PC-9 (cell line): ENCODE measurements around the gene TXNDC2. TPM values are rescaled to one million over a fixed set of nuclear protein-coding genes. Genes with fewer than 3 reads are reported as not detected.

Experiments used
- BruUV-seq: library from RNA; stranded (reverse); fragments of 400-500 nt; replicated peaks from 2 replicates; lab custom pipeline; 2021; lab: Mats Ljungman, UMichigan
- CTCF ChIA-PET: fragments of 300-600 bp; sonication (Branson Sonifier 250); formaldehyde crosslinking; loops from one replicate; lab custom pipeline; 2022; ENCODE audit warnings: antibody characterized with exemption; lab: Charles Lee
- POLR2A ChIA-PET: fragments of 300-600 bp; sonication (Branson Sonifier 250); formaldehyde crosslinking; loops from one replicate; lab custom pipeline; 2022; ENCODE audit warnings: antibody characterized with exemption; ENCODE audit not compliant: unreplicated experiment; lab: Charles Lee
- DNase-seq, 2 experiments: peaks; one replicate each; pipeline versions ENCODE4 v3.0.0 to v3.0.0-alpha.2; 2015 to 2022; ENCODE audit warnings: mixed read lengths in 1 of 2
- H2AFZ ChIP-seq: fragments of 200-600 bp; sonication (generic); 2 replicates; pipeline ENCODE4 v1.8.1; 2017; ENCODE audit warnings: antibody characterized with exemption
- H3F3A ChIP-seq: fragments of 200-600 bp; sonication (generic); 2 replicates; pipeline ENCODE4 v1.8.1; 2017; ENCODE audit warnings: antibody characterized with exemption, mild to moderate bottlenecking, low read depth; ENCODE audit not compliant: insufficient read depth
- H3K27ac ChIP-seq: fragments of 200-600 bp; sonication (generic); 2 replicates; pipeline ENCODE4 v1.6.1; 2016; ENCODE audit warnings: mixed run types
- H3K27me3 ChIP-seq: fragments of 200-600 bp; sonication (generic); 2 replicates; pipeline ENCODE4 v1.6.1; 2016; ENCODE audit warnings: low read depth, mixed run types; ENCODE audit not compliant: insufficient read depth
- H3K36me3 ChIP-seq: fragments of 200-600 bp; sonication (generic); 2 replicates; pipeline ENCODE4 v1.6.1; 2016; ENCODE audit warnings: low read depth, mixed run types
- H3K4me1 ChIP-seq: fragments of 200-600 bp; sonication (generic); replicated peaks from 2 replicates; pipeline ENCODE4 v1.6.1; 2016; ENCODE audit warnings: mixed run types; ENCODE audit not compliant: insufficient read depth
- H3K4me2 ChIP-seq: fragments of 200-600 bp; sonication (generic); 2 replicates; pipeline ENCODE4 v1.6.1; 2017; ENCODE audit warnings: mixed run types
- H3K4me3 ChIP-seq: fragments of 200-600 bp; sonication (generic); 2 replicates; pipeline ENCODE4 v1.6.1; 2016; ENCODE audit warnings: mixed run types
- H3K79me2 ChIP-seq: fragments of 200-600 bp; sonication (generic); 2 replicates; pipeline ENCODE4 v1.6.1; 2017; ENCODE audit warnings: low read depth, mixed run types
- H3K9me2 ChIP-seq: fragments of 200-600 bp; sonication (generic); 2 replicates; pipeline ENCODE4 v1.8.1; 2017; ENCODE audit warnings: mild to moderate bottlenecking; ENCODE audit not compliant: insufficient read depth
- H3K9me3 ChIP-seq: fragments of 200-600 bp; sonication (generic); 2 replicates; pipeline ENCODE4 v1.8.1; 2016; ENCODE audit warnings: low read depth; ENCODE audit not compliant: insufficient read depth
- H4K20me1 ChIP-seq: fragments of 200-600 bp; sonication (generic); 2 replicates; pipeline ENCODE4 v1.8.1; 2017; ENCODE audit not compliant: insufficient read depth
- CTCF ChIP-seq: fragments of 200-600 bp; sonication (generic); conservative IDR thresholded peaks from 2 replicates; pipeline ENCODE4 v1.6.1; 2017; ENCODE audit warnings: mixed run types, antibody characterized with exemption, mild to moderate bottlenecking, moderate library complexity
- EZH2 ChIP-seq: fragments of 200-600 bp; sonication (generic); IDR thresholded peaks from 2 replicates; pipeline ENCODE4 v1.8.0; 2017; ENCODE audit warnings: antibody characterized with exemption, low read depth
- intact Hi-C: fragments of 100-400 bp; cut with micrococcal nuclease; formaldehyde crosslinking; loops from one replicate; pipeline ENCODE4 v1.10.0; 2022; ENCODE audit not compliant: unreplicated experiment
- total RNA-seq: library from RNA; stranded (reverse); gene quantifications from 2 replicates; pipeline ENCODE4 v1.2.3, GENCODE V29; 2021

TXNDC2 gene
- total RNA-seq, 1 experiment from 2014 or later = 0.11 TPM

- TF ChIP-seq EZH2 (no peak), CTCF (no peak)
Observed at GRCh38 chr18:9869715-9870430, 15.9 kb upstream of the TXNDC2 start.

GRCh38 chr18:9870431-9871008 is 15.3 kb upstream of the TXNDC2 start:
- CTCF ChIA-PET = interaction anchor here (1.0 to 1.1 kb wide), 2 partner anchors 17 to 96 kb away, joined by 3 to 4 read pairs; no protein-coding TSS in a partner anchor
- intact Hi-C loops = no loop called here
- no peak for DNase-seq
- POLR2A ChIA-PET = no interaction called here
- Histone ChIP-seq H3K4me1 (peaks cover 53% of the 10 kb centered on the region), H3K9me3 (peaks cover 8% of the 10 kb centered on the region), H3K27me3 (no peaks in the 10 kb centered on the region), H3F3A (peaks cover 52% of the 10 kb centered on the region), H3K9me2 (no peaks in the 10 kb centered on the region), H3K36me3 (no peaks in the 10 kb centered on the region), H2AFZ (peak overlapping the region; percentile 61), H3K79me2 (no peaks in the 10 kb centered on the region), H3K4me2 (peak overlapping the region; percentile 56), H3K4me3 (no peak overlapping the region; the same call in 1 of the 2 replicates), H4K20me1 (no peaks in the 10 kb centered on the region), H3K27ac (peak overlapping the region; percentile 93)
- TF ChIP-seq EZH2 = no peak
- BruUV-seq = no TSS peak

More at GRCh38 chr18:9869715-9870430, 15.9 kb upstream of the TXNDC2 start:
- no peaks in the 10 kb centered on the region for H3K9me2 ChIP-seq
- H3F3A ChIP-seq = peaks cover 51% of the 10 kb centered on the region
- CTCF ChIA-PET = interaction anchor here (1.1 kb wide), 1 partner anchor 96 kb away, joined by 4 read pairs; no protein-coding TSS in a partner anchor
- no peaks in the 10 kb centered on the region for H3K27me3 ChIP-seq
- POLR2A ChIA-PET = interaction anchor here (0.6 to 0.7 kb wide), 3 partner anchors 21 to 341 kb away, joined by 3 to 14 read pairs (median 13); no protein-coding TSS in a partner anchor
- peaks cover 14% of the 10 kb centered on the region for H3K9me3 ChIP-seq
- H4K20me1 ChIP-seq = no peaks in the 10 kb centered on the region
- intact Hi-C loops = loop anchor here (2.0 kb wide), 1 partner anchor 45 kb away; the partner anchor contains the start of gene VAPA
- BruUV-seq = TSS peak; percentile 19
- no peaks in the 10 kb centered on the region for H3K79me2 ChIP-seq
- H3K4me2 ChIP-seq = peak overlapping the region; percentile 56
- peaks cover 50% of the 10 kb centered on the region for H3K4me1 ChIP-seq
- peak overlapping the region; percentile 61; the same call in 1 of the 2 replicates for H2AFZ ChIP-seq
- H3K4me3 ChIP-seq = no peak overlapping the region; the same call in 1 of the 2 replicates
- DNase-seq = peak; percentile 40 to 84
- H3K36me3 ChIP-seq = no peaks in the 10 kb centered on the region
- peak overlapping the region; percentile 93 for H3K27ac ChIP-seq

DNA sequence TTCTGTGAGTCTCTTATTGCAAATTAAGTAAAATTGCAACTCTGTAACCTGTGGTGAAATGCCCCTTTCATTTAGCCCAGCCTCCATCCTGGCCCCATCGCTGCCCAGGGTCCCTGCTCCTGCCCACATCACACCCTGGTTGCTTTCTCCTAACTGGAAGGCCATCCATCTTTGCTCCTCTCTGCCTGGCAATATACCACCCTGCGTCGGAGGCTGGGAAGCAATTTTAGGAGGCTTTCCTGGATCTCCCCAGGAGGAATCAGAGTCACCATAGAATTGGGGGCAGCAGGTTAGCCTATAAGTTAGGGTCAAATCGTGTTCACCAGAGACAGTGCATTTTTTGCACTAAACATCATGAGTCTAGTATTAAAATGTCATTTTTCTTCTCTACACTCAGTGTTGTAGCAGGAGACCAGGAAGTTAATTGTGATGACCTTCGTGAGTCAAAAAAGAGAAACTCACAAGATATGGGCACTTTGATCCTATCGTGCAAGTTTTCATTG is 14.5 kb upstream of the TXNDC2 start:
- BruUV-seq = no TSS peak
- TF ChIP-seq EZH2 (no peak), CTCF (no peak)
- Histone ChIP-seq H3K79me2 (no peaks in the 10 kb centered on the region), H3F3A (peaks cover 54% of the 10 kb centered on the region), H3K27ac (no peak overlapping the region), H3K4me2 (no peak overlapping the region), H3K36me3 (no peaks in the 10 kb centered on the region), H3K4me1 (peaks cover 60% of the 10 kb centered on the region), H2AFZ (no peak overlapping the region), H3K9me2 (no peaks in the 10 kb centered on the region), H3K9me3 (no peaks in the 10 kb centered on the region; the same call in 1 of the 2 replicates), H4K20me1 (no peaks in the 10 kb centered on the region), H3K4me3 (no peak overlapping the region), H3K27me3 (no peaks in the 10 kb centered on the region)
- DNase-seq = no peak
- CTCF ChIA-PET = interaction anchor here (1.0 kb wide), 1 partner anchor 18 kb away, joined by 3 read pairs; no protein-coding TSS in a partner anchor
- POLR2A ChIA-PET = no interaction called here
- intact Hi-C loops = no loop called here
